ENCODE measurements around the gene PRKCH.

- TF ChIP-seq, protein P1, sequence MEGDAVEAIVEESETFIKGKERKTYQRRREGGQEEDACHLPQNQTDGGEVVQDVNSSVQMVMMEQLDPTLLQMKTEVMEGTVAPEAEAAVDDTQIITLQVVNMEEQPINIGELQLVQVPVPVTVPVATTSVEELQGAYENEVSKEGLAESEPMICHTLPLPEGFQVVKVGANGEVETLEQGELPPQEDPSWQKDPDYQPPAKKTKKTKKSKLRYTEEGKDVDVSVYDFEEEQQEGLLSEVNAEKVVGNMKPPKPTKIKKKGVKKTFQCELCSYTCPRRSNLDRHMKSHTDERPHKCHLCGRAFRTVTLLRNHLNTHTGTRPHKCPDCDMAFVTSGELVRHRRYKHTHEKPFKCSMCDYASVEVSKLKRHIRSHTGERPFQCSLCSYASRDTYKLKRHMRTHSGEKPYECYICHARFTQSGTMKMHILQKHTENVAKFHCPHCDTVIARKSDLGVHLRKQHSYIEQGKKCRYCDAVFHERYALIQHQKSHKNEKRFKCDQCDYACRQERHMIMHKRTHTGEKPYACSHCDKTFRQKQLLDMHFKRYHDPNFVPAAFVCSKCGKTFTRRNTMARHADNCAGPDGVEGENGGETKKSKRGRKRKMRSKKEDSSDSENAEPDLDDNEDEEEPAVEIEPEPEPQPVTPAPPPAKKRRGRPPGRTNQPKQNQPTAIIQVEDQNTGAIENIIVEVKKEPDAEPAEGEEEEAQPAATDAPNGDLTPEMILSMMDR (IDR thresholded peaks at IDR 0.05; ENCODE audit: low read depth, low read length): no peak
- TF ChIP-seq EZH2phosphoT487 (IDR thresholded peaks at IDR 0.05; ENCODE audit: low read depth): no peak
Observed at GRCh38 chr14:61284001-61284400, 37.4 kb upstream of the PRKCH start.
